GM23338 (cell line): ENCODE results near the gene ERN1.

Experiments used
- CREB1 ChIP-seq: fragments of 250-450 bp; sonication (Bioruptor Pico); IDR thresholded peaks from 2 replicates; pipeline ENCODE4 v1.5.0; 2020; ENCODE audit warnings: low read depth, mild to moderate bottlenecking, moderate library complexity
- EZH2 ChIP-seq: fragments of 200-600 bp; sonication (generic); IDR thresholded peaks from one replicate; pipeline ENCODE4 v1.8.0; 2017; ENCODE audit warnings: antibody characterized with exemption, mild to moderate bottlenecking, low read depth; ENCODE audit not compliant: unreplicated experiment
- EZH2phosphoT487 ChIP-seq: fragments of 200-600 bp; sonication (generic); IDR thresholded peaks from one replicate; pipeline ENCODE4 v1.8.1; 2018; ENCODE audit warnings: antibody characterized with exemption; ENCODE audit not compliant: unreplicated experiment
- NANOG ChIP-seq: IDR thresholded peaks from 2 replicates; pipeline ENCODE4 v1.6.1; 2016; ENCODE audit warnings: antibody characterized with exemption, borderline replicate concordance
- POLR2AphosphoS5 ChIP-seq: IDR thresholded peaks from 2 replicates; pipeline ENCODE4 v1.6.1; 2016; ENCODE audit warnings: antibody characterized with exemption, low read depth
- TF ChIP-seq, protein P1 (sequence below), 2 experiments: fragments of 200-600 bp in 1 of 2; sonication (generic) in 1 of 2; conservative IDR thresholded peaks; 2 replicates each; pipeline versions ENCODE4 v1.5.1 to v1.6.1; 2016 to 2017; ENCODE audit warnings: antibody characterized with exemption in 2 of 2, low read depth in 2 of 2, mild to moderate bottlenecking in 2 of 2, moderate library complexity in 1 of 2
- TF ChIP-seq, protein P2 (sequence below): IDR thresholded peaks from one replicate; pipeline ENCODE4 v1.6.1; 2018; ENCODE audit warnings: antibody characterized with exemption; ENCODE audit not compliant: unreplicated experiment
- TF ChIP-seq, protein P3 (sequence below): IDR thresholded peaks from 2 replicates; pipeline ENCODE4 v1.6.1; 2016; ENCODE audit warnings: antibody characterized with exemption

- no peak for TF ChIP-seq POLR2AphosphoS5
- TF ChIP-seq EZH2 = no peak
- TF ChIP-seq, protein P1, sequence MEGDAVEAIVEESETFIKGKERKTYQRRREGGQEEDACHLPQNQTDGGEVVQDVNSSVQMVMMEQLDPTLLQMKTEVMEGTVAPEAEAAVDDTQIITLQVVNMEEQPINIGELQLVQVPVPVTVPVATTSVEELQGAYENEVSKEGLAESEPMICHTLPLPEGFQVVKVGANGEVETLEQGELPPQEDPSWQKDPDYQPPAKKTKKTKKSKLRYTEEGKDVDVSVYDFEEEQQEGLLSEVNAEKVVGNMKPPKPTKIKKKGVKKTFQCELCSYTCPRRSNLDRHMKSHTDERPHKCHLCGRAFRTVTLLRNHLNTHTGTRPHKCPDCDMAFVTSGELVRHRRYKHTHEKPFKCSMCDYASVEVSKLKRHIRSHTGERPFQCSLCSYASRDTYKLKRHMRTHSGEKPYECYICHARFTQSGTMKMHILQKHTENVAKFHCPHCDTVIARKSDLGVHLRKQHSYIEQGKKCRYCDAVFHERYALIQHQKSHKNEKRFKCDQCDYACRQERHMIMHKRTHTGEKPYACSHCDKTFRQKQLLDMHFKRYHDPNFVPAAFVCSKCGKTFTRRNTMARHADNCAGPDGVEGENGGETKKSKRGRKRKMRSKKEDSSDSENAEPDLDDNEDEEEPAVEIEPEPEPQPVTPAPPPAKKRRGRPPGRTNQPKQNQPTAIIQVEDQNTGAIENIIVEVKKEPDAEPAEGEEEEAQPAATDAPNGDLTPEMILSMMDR (conservative IDR thresholded peaks at IDR 0.05; ENCODE audit: low read depth in 2 of 2) = 0 out of 4 replicates have a peak, but pooled peaks of 1 of the 2 experiments have one; percentile 15
- TF ChIP-seq EZH2phosphoT487 = no peak
- TF ChIP-seq, protein P2, sequence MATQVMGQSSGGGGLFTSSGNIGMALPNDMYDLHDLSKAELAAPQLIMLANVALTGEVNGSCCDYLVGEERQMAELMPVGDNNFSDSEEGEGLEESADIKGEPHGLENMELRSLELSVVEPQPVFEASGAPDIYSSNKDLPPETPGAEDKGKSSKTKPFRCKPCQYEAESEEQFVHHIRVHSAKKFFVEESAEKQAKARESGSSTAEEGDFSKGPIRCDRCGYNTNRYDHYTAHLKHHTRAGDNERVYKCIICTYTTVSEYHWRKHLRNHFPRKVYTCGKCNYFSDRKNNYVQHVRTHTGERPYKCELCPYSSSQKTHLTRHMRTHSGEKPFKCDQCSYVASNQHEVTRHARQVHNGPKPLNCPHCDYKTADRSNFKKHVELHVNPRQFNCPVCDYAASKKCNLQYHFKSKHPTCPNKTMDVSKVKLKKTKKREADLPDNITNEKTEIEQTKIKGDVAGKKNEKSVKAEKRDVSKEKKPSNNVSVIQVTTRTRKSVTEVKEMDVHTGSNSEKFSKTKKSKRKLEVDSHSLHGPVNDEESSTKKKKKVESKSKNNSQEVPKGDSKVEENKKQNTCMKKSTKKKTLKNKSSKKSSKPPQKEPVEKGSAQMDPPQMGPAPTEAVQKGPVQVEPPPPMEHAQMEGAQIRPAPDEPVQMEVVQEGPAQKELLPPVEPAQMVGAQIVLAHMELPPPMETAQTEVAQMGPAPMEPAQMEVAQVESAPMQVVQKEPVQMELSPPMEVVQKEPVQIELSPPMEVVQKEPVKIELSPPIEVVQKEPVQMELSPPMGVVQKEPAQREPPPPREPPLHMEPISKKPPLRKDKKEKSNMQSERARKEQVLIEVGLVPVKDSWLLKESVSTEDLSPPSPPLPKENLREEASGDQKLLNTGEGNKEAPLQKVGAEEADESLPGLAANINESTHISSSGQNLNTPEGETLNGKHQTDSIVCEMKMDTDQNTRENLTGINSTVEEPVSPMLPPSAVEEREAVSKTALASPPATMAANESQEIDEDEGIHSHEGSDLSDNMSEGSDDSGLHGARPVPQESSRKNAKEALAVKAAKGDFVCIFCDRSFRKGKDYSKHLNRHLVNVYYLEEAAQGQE = no peak
- no peak for TF ChIP-seq NANOG
- TF ChIP-seq, protein P3, sequence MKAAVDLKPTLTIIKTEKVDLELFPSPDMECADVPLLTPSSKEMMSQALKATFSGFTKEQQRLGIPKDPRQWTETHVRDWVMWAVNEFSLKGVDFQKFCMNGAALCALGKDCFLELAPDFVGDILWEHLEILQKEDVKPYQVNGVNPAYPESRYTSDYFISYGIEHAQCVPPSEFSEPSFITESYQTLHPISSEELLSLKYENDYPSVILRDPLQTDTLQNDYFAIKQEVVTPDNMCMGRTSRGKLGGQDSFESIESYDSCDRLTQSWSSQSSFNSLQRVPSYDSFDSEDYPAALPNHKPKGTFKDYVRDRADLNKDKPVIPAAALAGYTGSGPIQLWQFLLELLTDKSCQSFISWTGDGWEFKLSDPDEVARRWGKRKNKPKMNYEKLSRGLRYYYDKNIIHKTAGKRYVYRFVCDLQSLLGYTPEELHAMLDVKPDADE = no peak
- no peak for TF ChIP-seq CREB1
These were observed 113.6 kb downstream of the ERN1 start for GRCh38 chr17:64016231-64016784.
